ENCODE measurements around the gene BAIAP2L2.
"Not testable (repeated sequence)": the region's sequence is repeated elsewhere in the genome, so short reads cannot be mapped to it uniquely, and the experiment has no call there.

BAIAP2L2 gene

DNA sequence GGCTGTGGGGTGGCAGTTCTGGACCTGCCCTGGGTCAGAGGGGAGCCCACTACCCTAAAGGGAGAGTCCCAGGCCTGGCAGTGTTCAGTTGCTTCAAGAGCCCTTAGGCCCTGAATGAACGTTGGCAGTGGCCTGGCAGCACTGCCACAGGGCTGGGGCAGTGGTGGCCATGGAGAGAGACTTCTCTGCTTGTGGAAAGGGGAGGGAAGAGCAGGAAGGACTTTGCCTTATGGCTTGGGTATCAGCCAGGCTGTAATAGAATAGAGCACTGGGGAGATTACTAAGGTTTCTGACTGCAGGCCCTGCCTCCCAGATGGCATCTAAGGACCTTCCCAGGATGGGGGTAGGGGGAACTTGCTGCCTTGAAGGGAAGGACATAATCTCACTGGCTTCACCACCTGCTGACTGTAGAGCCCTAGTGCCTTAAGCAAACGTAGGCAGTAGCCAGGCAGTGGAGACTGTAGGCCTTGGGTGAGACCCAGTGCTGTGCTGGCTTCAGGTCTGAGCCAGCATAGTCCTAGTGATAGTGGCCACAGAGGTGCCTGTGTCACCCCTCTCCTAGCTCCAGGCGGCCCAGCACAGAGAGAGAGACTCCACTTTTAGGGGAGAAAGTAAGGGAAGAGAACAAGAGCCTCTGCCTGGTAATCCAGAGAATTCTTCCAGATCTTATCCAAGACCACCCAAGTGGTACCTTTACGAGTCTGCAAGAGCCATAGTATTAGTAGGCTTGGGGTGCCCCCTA is 43.5 kb upstream of the BAIAP2L2 start:
- Histone ChIP-seq H3F3A (ENCODE audit: low read depth) (no peaks in the 10 kb centered on the region), H3K4me3 (ENCODE audit: low read length, poor library complexity, severe bottlenecking) (no peak overlapping the region), H3K9me3 (ENCODE audit: insufficient read depth, low read depth, low read length) (no peaks in the 10 kb centered on the region), H4K20me1 (ENCODE audit: insufficient read depth, low read length, poor library complexity, severe bottlenecking) (no peaks in the 10 kb centered on the region), H3K36me3 (ENCODE audit: insufficient read depth, low read length) (no peaks in the 10 kb centered on the region), H3K4me1 (ENCODE audit: insufficient read depth, low read length, poor library complexity, severe bottlenecking) (peaks cover 3% of the 10 kb centered on the region), H3K4me2 (ENCODE audit: low read depth, low read length, poor library complexity, severe bottlenecking) (no peak overlapping the region), H3K9ac (ENCODE audit: low read depth, low read length, poor library complexity, severe bottlenecking) (no peak overlapping the region), H3K27me3 (ENCODE audit: insufficient read depth, low read length, poor library complexity, severe bottlenecking) (no peaks in the 10 kb centered on the region), H3K9me2 (replicated peaks; ENCODE audit: low read depth, low read length) (no peaks in the 10 kb centered on the region), H2AFZ (ENCODE audit: low read length) (no peak overlapping the region), H3K79me2 (ENCODE audit: insufficient read depth, low read length) (no peaks in the 10 kb centered on the region)
- TF ChIP-seq EZH2phosphoT487 (IDR thresholded peaks at IDR 0.05; ENCODE audit: borderline replicate concordance), result no peak
- TF ChIP-seq, protein P1, sequence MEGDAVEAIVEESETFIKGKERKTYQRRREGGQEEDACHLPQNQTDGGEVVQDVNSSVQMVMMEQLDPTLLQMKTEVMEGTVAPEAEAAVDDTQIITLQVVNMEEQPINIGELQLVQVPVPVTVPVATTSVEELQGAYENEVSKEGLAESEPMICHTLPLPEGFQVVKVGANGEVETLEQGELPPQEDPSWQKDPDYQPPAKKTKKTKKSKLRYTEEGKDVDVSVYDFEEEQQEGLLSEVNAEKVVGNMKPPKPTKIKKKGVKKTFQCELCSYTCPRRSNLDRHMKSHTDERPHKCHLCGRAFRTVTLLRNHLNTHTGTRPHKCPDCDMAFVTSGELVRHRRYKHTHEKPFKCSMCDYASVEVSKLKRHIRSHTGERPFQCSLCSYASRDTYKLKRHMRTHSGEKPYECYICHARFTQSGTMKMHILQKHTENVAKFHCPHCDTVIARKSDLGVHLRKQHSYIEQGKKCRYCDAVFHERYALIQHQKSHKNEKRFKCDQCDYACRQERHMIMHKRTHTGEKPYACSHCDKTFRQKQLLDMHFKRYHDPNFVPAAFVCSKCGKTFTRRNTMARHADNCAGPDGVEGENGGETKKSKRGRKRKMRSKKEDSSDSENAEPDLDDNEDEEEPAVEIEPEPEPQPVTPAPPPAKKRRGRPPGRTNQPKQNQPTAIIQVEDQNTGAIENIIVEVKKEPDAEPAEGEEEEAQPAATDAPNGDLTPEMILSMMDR (conservative IDR thresholded peaks at IDR 0.05; ENCODE audit: low read length), result no peak

DNA sequence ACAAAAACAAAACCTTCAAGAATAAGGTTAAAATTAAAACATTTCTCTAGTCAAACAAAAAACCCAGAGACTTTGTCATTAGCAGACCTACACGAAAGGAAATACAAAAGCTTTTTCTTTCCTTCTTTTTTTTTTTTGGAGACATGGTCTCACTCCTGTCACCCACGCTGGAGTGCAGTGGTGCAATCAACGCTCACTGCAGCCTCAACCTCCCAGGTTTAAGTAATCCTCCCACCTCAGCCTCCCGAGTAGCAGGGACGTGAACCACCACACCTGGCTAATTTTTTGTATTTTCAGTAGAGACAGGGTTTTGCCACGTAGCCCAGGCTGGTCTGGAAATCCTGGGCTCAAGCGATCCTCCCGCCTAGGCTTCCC is 40.6 kb upstream of the BAIAP2L2 start:
- no peaks in the 10 kb centered on the region for H4K20me1 ChIP-seq (ENCODE audit: insufficient read depth, low read length, poor library complexity, severe bottlenecking)
- no peak overlapping the region for H3K4me3 ChIP-seq (ENCODE audit: low read length, poor library complexity, severe bottlenecking)
- H3K4me1 ChIP-seq (ENCODE audit: insufficient read depth, low read length, poor library complexity, severe bottlenecking), result peaks cover 3% of the 10 kb centered on the region
- no peak overlapping the region for H2AFZ ChIP-seq (ENCODE audit: low read length)
- no peaks in the 10 kb centered on the region for H3K36me3 ChIP-seq (ENCODE audit: insufficient read depth, low read length)
- H3K9ac ChIP-seq (ENCODE audit: low read depth, low read length, poor library complexity, severe bottlenecking), result no peak overlapping the region
- no peaks in the 10 kb centered on the region for H3F3A ChIP-seq (ENCODE audit: low read depth)
- H3K4me2 ChIP-seq (ENCODE audit: low read depth, low read length, poor library complexity, severe bottlenecking), result no peak overlapping the region
- no peaks in the 10 kb centered on the region for H3K9me3 ChIP-seq (ENCODE audit: insufficient read depth, low read depth, low read length)
- TF ChIP-seq, protein P1 (conservative IDR thresholded peaks at IDR 0.05; ENCODE audit: low read length), result no peak
- no peak for TF ChIP-seq EZH2phosphoT487 (IDR thresholded peaks at IDR 0.05; ENCODE audit: borderline replicate concordance)
- no peaks in the 10 kb centered on the region for H3K27me3 ChIP-seq (ENCODE audit: insufficient read depth, low read length, poor library complexity, severe bottlenecking)
- no peaks in the 10 kb centered on the region for H3K9me2 ChIP-seq (replicated peaks; ENCODE audit: low read depth, low read length)
- H3K79me2 ChIP-seq (ENCODE audit: insufficient read depth, low read length), result no peaks in the 10 kb centered on the region

DNA sequence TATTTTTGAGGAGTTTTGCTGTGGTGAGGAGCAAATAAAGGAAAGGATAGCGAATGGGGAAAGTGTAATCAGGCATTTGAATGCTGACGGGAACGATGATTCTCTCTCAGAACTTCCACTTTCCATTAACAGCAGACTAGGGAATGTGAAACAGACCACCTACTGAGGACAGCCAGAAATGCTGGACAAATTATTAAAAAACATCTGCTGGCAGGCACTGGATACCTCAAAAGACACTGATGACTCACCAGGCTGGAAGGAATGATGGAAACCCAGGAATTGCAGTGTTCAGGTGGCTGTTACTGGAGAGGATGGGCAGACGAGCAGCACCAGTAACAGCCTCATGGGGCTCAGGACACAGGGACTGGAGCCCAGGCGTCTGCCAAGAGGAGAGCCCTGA is 37.8 kb upstream of the BAIAP2L2 start:
- Histone ChIP-seq H3K36me3 (ENCODE audit: insufficient read depth, low read length) (peaks cover 4% of the 10 kb centered on the region; the same call in 1 of the 2 replicates), H3K4me3 (ENCODE audit: low read length, poor library complexity, severe bottlenecking) (no peak overlapping the region), H3F3A (ENCODE audit: low read depth) (no peaks in the 10 kb centered on the region), H2AFZ (ENCODE audit: low read length) (no peak overlapping the region), H3K9me2 (replicated peaks; ENCODE audit: low read depth, low read length) (no peaks in the 10 kb centered on the region), H3K27me3 (ENCODE audit: insufficient read depth, low read length, poor library complexity, severe bottlenecking) (no peaks in the 10 kb centered on the region), H4K20me1 (ENCODE audit: insufficient read depth, low read length, poor library complexity, severe bottlenecking) (no peaks in the 10 kb centered on the region), H3K4me2 (ENCODE audit: low read depth, low read length, poor library complexity, severe bottlenecking) (no peak overlapping the region), H3K9me3 (ENCODE audit: insufficient read depth, low read depth, low read length) (no peaks in the 10 kb centered on the region), H3K79me2 (ENCODE audit: insufficient read depth, low read length) (no peaks in the 10 kb centered on the region), H3K4me1 (ENCODE audit: insufficient read depth, low read length, poor library complexity, severe bottlenecking) (peaks cover 8% of the 10 kb centered on the region), H3K9ac (ENCODE audit: low read depth, low read length, poor library complexity, severe bottlenecking) (no peak overlapping the region)
- TF ChIP-seq EZH2phosphoT487 (IDR thresholded peaks at IDR 0.05; ENCODE audit: borderline replicate concordance), result no peak
- TF ChIP-seq, protein P1 (conservative IDR thresholded peaks at IDR 0.05; ENCODE audit: low read length), result no peak

DNA sequence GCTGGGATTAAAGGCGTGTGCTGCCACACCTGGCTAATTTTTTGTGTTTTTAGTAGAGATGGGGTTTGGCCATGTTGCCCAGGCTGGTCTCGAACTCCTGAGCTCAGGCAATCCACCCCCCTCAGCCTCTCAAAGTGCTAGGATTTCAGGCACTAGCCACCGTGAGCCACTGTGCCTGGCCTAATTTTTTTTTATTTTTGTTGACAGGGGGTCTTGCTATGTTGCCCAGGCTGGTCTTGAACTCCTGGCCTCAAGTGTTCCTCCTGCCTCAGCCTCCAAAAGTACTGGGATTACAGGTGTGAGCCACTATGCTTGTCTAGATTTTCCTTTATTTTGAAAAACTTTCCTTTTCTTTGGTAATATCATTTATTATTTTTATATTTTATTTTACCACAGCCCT is 35.7 kb upstream of the BAIAP2L2 start:
- H3K9me2 ChIP-seq (replicated peaks; ENCODE audit: low read depth, low read length); H2AFZ ChIP-seq (ENCODE audit: low read length); H4K20me1 ChIP-seq (ENCODE audit: insufficient read depth, low read length, poor library complexity, severe bottlenecking); H3F3A ChIP-seq (ENCODE audit: low read depth); H3K4me2 ChIP-seq (ENCODE audit: low read depth, low read length, poor library complexity, severe bottlenecking); H3K27me3 ChIP-seq (ENCODE audit: insufficient read depth, low read length, poor library complexity, severe bottlenecking); H3K9ac ChIP-seq (ENCODE audit: low read depth, low read length, poor library complexity, severe bottlenecking); H3K79me2 ChIP-seq (ENCODE audit: insufficient read depth, low read length); H3K4me3 ChIP-seq (ENCODE audit: low read length, poor library complexity, severe bottlenecking); H3K36me3 ChIP-seq (ENCODE audit: insufficient read depth, low read length); H3K9me3 ChIP-seq (ENCODE audit: insufficient read depth, low read depth, low read length): not testable (repeated sequence)
- peaks cover 19% of the 10 kb centered on the region for H3K4me1 ChIP-seq (ENCODE audit: insufficient read depth, low read length, poor library complexity, severe bottlenecking)
